WI38 (cell line): ENCODE results near the gene COL23A1.
"Not testable (repeated sequence)": the region's sequence is repeated elsewhere in the genome, so short reads cannot be mapped to it uniquely, and the experiment has no call there.

Experiments
- H3K4me3 ChIP-seq: 2 replicates; pipeline ENCODE4 v1.5.1; 2011; ENCODE audit warnings: low read depth, mild to moderate bottlenecking, control low read depth, low read length
- TF ChIP-seq, protein P1 (sequence below): IDR thresholded peaks from 2 replicates; pipeline ENCODE4 v1.5.1; 2012; ENCODE audit warnings: low read depth, mild to moderate bottlenecking, control low read depth, low read length

COL23A1 gene

DNA sequence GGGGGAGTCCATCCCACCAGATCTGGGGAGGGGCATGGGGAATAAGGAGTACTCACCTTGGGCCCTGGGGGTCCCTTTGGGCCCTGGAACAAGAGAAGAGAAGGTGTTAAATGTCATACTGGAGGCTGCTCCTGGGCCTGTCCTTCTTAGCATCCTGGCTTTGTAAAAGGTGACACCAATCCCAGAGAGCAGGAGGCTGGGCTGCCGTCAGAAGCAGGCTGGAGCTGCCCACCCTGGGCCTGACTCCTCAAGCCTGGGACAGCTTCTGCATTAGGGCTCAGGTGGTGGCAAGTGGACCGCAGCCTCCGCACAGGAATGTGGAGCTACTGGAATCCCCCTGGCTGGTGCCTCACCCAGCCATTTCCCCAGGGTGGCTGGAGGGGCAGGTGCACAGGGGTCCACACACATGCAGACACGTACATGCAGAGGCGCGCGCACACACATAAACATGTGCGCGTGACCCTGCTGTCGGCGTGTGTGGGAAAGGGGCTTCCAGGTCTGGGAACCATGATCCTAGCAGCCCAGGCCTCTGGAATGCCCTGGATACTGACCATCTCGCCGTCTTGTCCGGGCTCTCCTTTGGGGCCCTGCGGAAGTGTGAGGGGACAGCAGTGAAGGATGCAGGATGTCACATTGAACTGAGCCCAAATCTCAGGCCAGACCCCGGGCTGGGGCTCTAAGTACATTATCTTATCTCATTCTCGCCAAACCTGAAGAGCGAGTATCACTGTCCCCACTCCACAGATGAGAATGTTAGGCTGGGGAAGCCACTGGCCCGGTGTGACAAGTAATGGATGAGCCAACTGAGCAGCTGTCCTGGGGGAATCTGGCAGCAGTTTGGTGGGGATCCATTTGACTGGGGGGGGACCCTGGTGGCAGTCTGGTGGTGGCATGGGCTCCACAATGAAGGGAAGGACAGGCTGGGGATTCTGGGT lies 328.3 kb downstream of the COL23A1 start:
- H3K4me3 ChIP-seq, result no peak overlapping the region
- TF ChIP-seq, protein P1, sequence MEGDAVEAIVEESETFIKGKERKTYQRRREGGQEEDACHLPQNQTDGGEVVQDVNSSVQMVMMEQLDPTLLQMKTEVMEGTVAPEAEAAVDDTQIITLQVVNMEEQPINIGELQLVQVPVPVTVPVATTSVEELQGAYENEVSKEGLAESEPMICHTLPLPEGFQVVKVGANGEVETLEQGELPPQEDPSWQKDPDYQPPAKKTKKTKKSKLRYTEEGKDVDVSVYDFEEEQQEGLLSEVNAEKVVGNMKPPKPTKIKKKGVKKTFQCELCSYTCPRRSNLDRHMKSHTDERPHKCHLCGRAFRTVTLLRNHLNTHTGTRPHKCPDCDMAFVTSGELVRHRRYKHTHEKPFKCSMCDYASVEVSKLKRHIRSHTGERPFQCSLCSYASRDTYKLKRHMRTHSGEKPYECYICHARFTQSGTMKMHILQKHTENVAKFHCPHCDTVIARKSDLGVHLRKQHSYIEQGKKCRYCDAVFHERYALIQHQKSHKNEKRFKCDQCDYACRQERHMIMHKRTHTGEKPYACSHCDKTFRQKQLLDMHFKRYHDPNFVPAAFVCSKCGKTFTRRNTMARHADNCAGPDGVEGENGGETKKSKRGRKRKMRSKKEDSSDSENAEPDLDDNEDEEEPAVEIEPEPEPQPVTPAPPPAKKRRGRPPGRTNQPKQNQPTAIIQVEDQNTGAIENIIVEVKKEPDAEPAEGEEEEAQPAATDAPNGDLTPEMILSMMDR, result no peak

DNA sequence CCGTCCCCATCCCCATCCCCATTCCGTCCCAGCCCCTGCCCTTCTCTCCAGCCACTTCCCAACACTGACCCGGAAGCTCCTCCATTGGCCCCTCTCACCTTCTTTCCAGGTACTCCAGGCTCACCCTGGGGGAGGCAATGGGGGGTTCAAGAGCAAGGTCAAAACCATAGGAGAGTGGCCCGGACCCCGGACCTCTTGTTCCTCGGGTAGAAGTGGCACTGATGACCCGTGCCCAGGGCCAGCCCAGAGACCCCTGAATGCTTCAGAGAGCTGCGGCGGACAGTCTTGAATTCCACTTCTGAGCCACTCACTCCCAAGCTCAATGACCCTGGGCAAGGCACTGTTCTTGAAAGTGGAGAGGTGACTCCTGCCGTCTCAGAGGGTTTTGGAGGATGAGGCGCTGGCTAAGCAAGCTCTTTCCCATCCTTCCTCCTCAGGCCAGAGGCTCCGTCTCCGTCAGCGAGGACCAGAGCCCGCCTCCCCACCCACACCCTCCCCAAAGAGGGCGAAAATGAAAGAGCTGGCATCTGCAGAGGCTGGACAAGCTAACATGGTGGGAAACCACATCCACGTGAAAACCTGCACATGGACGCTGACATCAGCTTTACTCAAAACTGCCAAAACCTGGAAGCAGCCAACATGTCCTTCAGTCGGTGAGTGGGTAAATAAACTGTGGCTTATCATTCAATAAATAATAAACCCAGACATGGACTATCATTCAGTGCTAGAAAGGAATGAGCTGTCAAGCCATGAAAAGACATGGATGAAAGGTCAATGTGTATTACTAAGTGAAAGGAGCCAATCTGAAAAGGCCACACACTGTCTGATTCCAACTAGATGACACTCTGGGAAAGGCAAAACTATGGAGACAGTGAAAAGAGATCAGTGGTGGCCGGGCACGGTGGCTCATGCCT lies 330.3 kb downstream of the COL23A1 start:
- TF ChIP-seq, protein P1, result no peak
- H3K4me3 ChIP-seq, result no peak overlapping the region

DNA sequence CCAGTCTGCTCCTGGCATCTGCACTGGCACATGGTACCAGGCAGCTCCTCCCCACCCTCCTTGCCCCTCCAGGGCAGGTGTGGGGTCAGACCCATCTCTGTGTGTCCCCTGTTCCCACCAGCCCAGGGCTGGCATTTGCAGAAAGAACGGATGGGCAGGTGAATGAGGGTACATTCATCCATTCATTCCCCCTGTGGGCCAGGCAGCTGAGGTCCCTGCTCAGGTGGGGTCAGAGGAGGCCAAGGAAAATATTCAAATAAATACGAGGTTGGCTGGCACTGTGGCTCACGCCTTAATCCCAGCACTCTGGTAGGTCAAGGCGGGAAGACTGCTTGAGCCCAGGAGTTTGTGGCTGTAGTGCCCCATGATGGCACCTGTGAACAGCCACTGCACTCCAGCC lies 332.5 kb downstream of the COL23A1 start:
- H3K4me3 ChIP-seq, result no peak overlapping the region
- TF ChIP-seq, protein P1, result no peak

DNA sequence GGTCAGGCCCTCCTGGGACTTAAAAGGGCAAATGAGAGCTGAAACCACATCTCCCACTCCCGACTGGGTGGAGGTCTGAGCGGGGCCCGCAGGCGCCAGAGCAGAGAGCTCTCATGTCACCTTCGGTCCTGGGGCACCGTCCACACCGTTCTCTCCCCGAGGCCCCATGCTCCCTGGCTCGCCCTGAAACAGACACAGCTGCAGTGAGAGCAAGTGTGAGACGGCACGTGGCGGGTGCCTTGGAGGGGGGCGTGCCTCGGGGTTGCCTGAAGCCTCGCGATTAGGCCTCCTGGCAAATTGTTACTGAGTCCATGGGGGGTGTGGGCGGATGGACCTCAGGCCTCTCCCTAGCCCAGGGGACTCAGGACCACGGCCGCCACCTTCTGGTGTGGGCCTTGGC lies 333.4 kb downstream of the COL23A1 start:
- no peak overlapping the region for H3K4me3 ChIP-seq
- TF ChIP-seq, protein P1, result no peak

DNA sequence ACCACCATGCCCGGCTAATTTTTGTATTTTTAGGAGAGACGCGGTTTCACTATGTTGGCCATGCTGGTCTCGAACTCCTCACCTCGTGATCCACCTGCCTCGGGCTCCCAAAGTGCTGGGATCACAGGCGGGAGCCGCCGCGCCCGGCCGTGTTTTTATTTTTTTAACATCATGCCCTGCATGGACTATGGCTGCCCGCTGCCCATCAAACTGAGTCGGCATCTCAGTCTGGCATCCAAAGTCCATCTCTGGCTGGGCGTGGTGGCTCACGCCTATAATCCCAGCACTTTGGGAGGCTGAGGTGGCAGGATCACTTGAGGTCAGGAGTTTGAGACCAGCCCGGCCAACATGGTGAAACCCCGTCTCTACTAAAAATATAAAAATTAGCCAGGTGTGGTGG lies 336.6 kb downstream of the COL23A1 start:
- H3K4me3 ChIP-seq, result not testable (repeated sequence)

DNA sequence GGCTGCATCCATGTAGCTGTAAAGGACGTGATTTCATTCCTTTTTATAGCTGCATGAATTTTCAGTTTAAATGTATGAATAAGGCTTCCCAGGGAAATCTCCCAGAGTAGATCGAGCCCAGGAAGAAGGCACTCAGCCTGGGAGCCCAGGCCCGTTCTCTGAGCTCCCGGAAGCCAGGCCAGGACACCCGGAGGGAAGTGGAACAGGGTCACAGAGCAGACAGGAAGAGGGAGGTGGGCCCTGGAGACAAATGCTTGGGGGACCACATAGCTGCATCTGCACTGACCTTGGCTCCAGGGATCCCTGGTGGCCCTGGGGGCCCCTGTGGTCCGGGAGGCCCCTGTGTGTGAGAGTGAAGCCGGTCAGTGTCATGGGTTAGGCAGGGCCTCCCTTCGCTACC lies 337.9 kb downstream of the COL23A1 start:
- TF ChIP-seq, protein P1, result no peak
- H3K4me3 ChIP-seq, result no peak overlapping the region

DNA sequence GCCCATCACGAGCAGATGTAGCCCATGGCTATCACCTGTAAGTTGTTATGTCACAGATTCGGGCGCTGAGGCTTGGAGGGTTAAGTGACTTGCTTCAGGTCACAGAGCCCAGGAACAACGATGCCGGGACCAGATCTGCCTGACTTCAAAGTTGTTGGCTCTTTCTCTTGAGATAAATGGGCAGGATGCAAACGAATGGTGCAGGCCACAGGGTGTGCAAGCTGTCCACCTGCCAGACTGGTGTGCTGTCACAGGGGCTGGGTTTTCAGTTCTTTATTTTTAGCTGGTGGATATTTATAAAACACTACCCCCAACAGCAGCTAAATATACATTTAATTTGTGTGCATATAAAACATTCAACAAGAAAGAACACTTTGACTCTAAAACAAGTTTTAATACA lies 339.9 kb downstream of the COL23A1 start:
- no peak overlapping the region for H3K4me3 ChIP-seq
- TF ChIP-seq, protein P1, result no peak
